Kidney (tissue), 14 donors: Measurements from ENCODE around the gene GSPT1. TPM values are rescaled to one million over a fixed set of nuclear protein-coding genes. Genes with fewer than 3 reads are reported as not detected.

Source experiments
- DNase-seq, 5 donors: peaks; one replicate each; pipeline ENCODE4 v3.0.0-alpha.2; 2013 to 2020
- FAIRE-seq: peaks from 2 replicates; lab custom pipeline; 2012; peaks lifted over from hg19 to GRCh38; lab: Jason Lieb, UNC
- H3K27ac ChIP-seq, 2 donors: one replicate each; pipeline ENCODE4 v1.7.0; 2013; ENCODE audit warnings: low read depth in 2 of 2, low read length in 2 of 2, inconsistent platforms in 1 of 2
- H3K27me3 ChIP-seq: one replicate; pipeline ENCODE4 v1.7.1; 2013; ENCODE audit warnings: low read length, inconsistent platforms; ENCODE audit not compliant: control insufficient read depth, insufficient read depth
- H3K36me3 ChIP-seq, 3 donors: one replicate each; pipeline versions ENCODE4 v1.7.0 to v1.7.1; 2013; ENCODE audit warnings: low read length in 3 of 3, control low read depth in 1 of 3, inconsistent platforms in 1 of 3; ENCODE audit not compliant: insufficient read depth in 3 of 3, control insufficient read depth in 2 of 3
- H3K4me1 ChIP-seq, 3 donors: one replicate each; pipeline versions ENCODE4 v1.7.0 to v1.7.1; 2013; ENCODE audit warnings: low read length in 3 of 3, inconsistent platforms in 1 of 3, low read depth in 1 of 3; ENCODE audit not compliant: control insufficient read depth in 2 of 3, insufficient read depth in 2 of 3
- H3K4me3 ChIP-seq, 3 donors: one replicate each; pipeline versions ENCODE4 v1.7.0 to v1.8.1; 2013; ENCODE audit warnings: low read length in 3 of 3, control low read depth in 1 of 3, inconsistent platforms in 1 of 3
- H3K9ac ChIP-seq, 3 donors: one replicate each; pipeline versions ENCODE4 v1.7.0 to v1.7.1; 2013; ENCODE audit warnings: low read length in 3 of 3, control low read depth in 1 of 3, inconsistent platforms in 1 of 3
- H3K9me3 ChIP-seq, 3 donors: one replicate each; pipeline versions ENCODE4 v1.7.0 to v1.7.1; 2013; ENCODE audit warnings: low read length in 3 of 3, control low read depth in 1 of 3, inconsistent platforms in 1 of 3; ENCODE audit not compliant: control insufficient read depth in 2 of 3, insufficient read depth in 1 of 3
- CTCF ChIP-seq: IDR thresholded peaks from 3 replicates; pipeline ENCODE4 v1.5.1; 2012; ENCODE audit warnings: mild to moderate bottlenecking, moderate library complexity, borderline replicate concordance; ENCODE audit not compliant: insufficient read depth; ENCODE audit errors: extremely low read depth
- intact Hi-C: fragments of 100-400 bp; cut with DNase I; formaldehyde crosslinking; loops from one replicate; pipeline ENCODE4 v1.11.1; 2022
- polyA plus RNA-seq: library from polyadenylated mRNA; stranded (reverse); fragments of 350-450 nt; fragmentation: Illumina TruSeq; extraction: RNeasy Lipid Tissue Mini Kit (QIAGEN cat#74804); gene quantifications from one replicate; pipeline ENCODE4 v1.2.3, GENCODE V29; 2014; ENCODE audit warnings: low read depth, low replicate concordance; ENCODE audit not compliant: insufficient read depth
- total RNA-seq: library from RNA; stranded (reverse); fragmentation: NEBNext Ultra II Directional; extraction: Animal tissue kit (Norgen Biotek cat#: 25700); gene quantifications from one replicate; pipeline ENCODE4 v1.2.1, GENCODE V29; 2021
- donor health status: control.
- donor health status: control.
- donor health status: control.
- donor health status: control.
- donor health status: control.
- donor health status: DM: yes; HTN: yes; CAD: no.
- donor health status: Normal renal cell carcinoma (clear cell type).

The GSPT1 gene
- total and polyA plus RNA-seq, 2 donors from 2014 or later = 48.3 to 99.0 TPM

DNA sequence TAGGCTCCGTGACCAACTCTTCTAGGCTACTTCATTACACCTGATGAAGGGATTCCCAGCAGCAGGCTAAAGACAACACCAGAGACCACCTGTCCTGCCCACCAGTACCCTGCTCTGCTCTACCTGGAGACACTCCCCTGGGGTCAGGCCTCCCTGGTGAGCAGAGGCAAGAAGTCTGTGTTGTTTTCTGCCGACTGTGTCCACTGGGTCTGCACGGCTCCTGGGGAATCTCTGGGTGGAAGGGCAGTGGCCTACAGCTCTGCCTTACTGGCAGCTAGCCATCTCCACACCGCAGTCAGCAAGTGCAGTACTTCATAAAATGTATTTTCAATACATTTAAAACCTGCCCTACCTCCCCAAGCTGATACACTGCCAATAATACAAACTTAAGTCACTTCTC, 71.3 kb downstream of the GSPT1 start:
- no peak for TF ChIP-seq CTCF
- Histone ChIP-seq H3K36me3 (peaks cover 22 to 62% (median 39%) of the 10 kb centered on the region in 3 donors), H3K9me3 (no peaks in the 10 kb centered on the region), H3K4me1 (no peaks in the 10 kb centered on the region), H3K4me3 (no peak overlapping the region), H3K27me3 (no peaks in the 10 kb centered on the region), H3K9ac (no peak overlapping the region), H3K27ac (no peak overlapping the region)
- no peak for DNase-seq
- no peak for FAIRE-seq
- intact Hi-C loops = no loop called here

GRCh38 chr16:11843861-11844260, 71.9 kb downstream of the GSPT1 start:
- H3K4me3 ChIP-seq = no peak overlapping the region
- peaks cover 20 to 61% (median 42%) of the 10 kb centered on the region in 3 donors for H3K36me3 ChIP-seq
- TF ChIP-seq CTCF = no peak
- intact Hi-C loops = no loop called here
- no peak for FAIRE-seq
- H3K27me3 ChIP-seq = no peaks in the 10 kb centered on the region
- no peak for DNase-seq
- H3K9ac ChIP-seq = no peak overlapping the region
- H3K4me1 ChIP-seq = no peaks in the 10 kb centered on the region
- no peaks in the 10 kb centered on the region for H3K9me3 ChIP-seq
- no peak overlapping the region for H3K27ac ChIP-seq

GRCh38 chr16:11843206-11843605, 72.5 kb downstream of the GSPT1 start:
- Histone ChIP-seq H3K9ac (no peak overlapping the region), H3K4me1 (no peaks in the 10 kb centered on the region), H3K27me3 (no peaks in the 10 kb centered on the region), H3K27ac (no peak overlapping the region), H3K36me3 (peaks cover 20 to 62% (median 43%) of the 10 kb centered on the region in 3 donors), H3K9me3 (no peaks in the 10 kb centered on the region), H3K4me3 (no peak overlapping the region)
- intact Hi-C loops = no loop called here
- TF ChIP-seq CTCF = no peak
- no peak for DNase-seq
- no peak for FAIRE-seq

DNA sequence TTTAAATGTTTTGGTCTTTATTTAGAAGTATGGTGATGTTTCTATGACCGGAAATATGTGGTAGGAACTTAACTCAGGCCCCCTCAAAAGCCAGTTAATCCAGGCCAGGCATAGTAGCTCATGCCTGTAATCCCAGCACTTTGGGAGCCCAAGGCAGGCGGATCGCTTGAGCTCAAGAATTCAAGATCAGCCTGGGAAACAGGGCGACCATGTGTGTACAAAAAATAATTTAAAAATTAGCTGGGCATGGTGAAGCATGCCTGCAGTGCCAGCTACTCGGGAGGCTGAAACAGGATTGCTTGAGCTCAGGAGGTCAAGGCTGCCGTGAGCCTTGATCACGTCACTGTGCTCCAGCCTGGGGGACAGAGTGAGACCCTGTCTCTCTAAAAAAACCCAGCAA, 74.7 kb downstream of the GSPT1 start:
- Histone ChIP-seq H3K9ac (no peak overlapping the region), H3K4me1 (no peaks in the 10 kb centered on the region), H3K4me3 (no peak overlapping the region), H3K9me3 (no peaks in the 10 kb centered on the region), H3K36me3 (peaks cover 19 to 66% (median 40%) of the 10 kb centered on the region in 3 donors), H3K27me3 (no peaks in the 10 kb centered on the region), H3K27ac (no peak overlapping the region)
- intact Hi-C loops = no loop called here
- FAIRE-seq (no peak), DNase-seq (no peak)
- TF ChIP-seq CTCF = no peak
